NCI-H82 treated with DMSO at 0.1 percent for 48 hours (cell line): ENCODE data around the gene NUCKS1.

Experiments used
- DNase-seq: peaks from one replicate; lab custom pipeline; 2025; ENCODE audit not compliant: unreplicated experiment; lab: John Stamatoyannopoulos, UW

NUCKS1 gene

GRCh38 chr1:205703072-205703471 is 46.9 kb downstream of the NUCKS1 start:
- no peak for DNase-seq

- DNase-seq: no peak
These were observed 48.1 kb downstream of the NUCKS1 start for GRCh38 chr1:205701891-205702290.

GRCh38 chr1:205701420-205701819 is 48.6 kb downstream of the NUCKS1 start:
- no peak for DNase-seq

- DNase-seq: no peak
These were observed 49.0 kb downstream of the NUCKS1 start for GRCh38 chr1:205700865-205701401.

- no peak for DNase-seq
These were observed 50.6 kb downstream of the NUCKS1 start for GRCh38 chr1:205699416-205699815.

GRCh38 chr1:205698921-205699320 is 51.1 kb downstream of the NUCKS1 start:
- no peak for DNase-seq

GRCh38 chr1:205693421-205693991 is 56.5 kb downstream of the NUCKS1 start:
- no peak for DNase-seq

GRCh38 chr1:205692423-205692822 is 57.6 kb downstream of the NUCKS1 start:
- no peak for DNase-seq

- DNase-seq: no peak
These were observed 59.7 kb downstream of the NUCKS1 start for GRCh38 chr1:205690122-205690756.

- peak; percentile 51 for DNase-seq
These were observed 60.5 kb downstream of the NUCKS1 start for GRCh38 chr1:205689479-205689878.

GRCh38 chr1:205688171-205689080 is 61.6 kb downstream of the NUCKS1 start:
- no peak for DNase-seq

- DNase-seq: peak; percentile 29
These were observed 62.7 kb downstream of the NUCKS1 start for GRCh38 chr1:205687242-205687641.

- no peak for DNase-seq
These were observed 68.6 kb downstream of the NUCKS1 start for GRCh38 chr1:205681364-205681763.

- peak; percentile 65 for DNase-seq
These were observed 69.7 kb downstream of the NUCKS1 start, which contains the start of gene SLC45A3 for GRCh38 chr1:205680073-205680851. Gene SLC45A3 (minus strand): TSS chr1:205680509. CDS start chr1:205664656, 15,853 bp downstream.

- no peak for DNase-seq
These were observed 71.5 kb downstream of the NUCKS1 start for GRCh38 chr1:205678286-205679111.

- DNase-seq: no peak
These were observed 72.8 kb downstream of the NUCKS1 start for GRCh38 chr1:205677167-205677566.

- DNase-seq: no peak
These were observed 73.4 kb downstream of the NUCKS1 start for GRCh38 chr1:205676597-205676996.

GRCh38 chr1:205676002-205676401 is 74.0 kb downstream of the NUCKS1 start:
- DNase-seq: no peak

GRCh38 chr1:205675247-205675646 is 74.7 kb downstream of the NUCKS1 start:
- DNase-seq: no peak

- DNase-seq: no peak
These were observed 77.0 kb downstream of the NUCKS1 start for GRCh38 chr1:205672970-205673369.
